H9 (cell line): Measurements from ENCODE around the gene NSUN3. TPM values are rescaled to one million over a fixed set of nuclear protein-coding genes. Genes with fewer than 3 reads are reported as not detected.

Experiments used
- DNase-seq: peaks from one replicate; pipeline ENCODE4 v3.0.0-alpha.2; 2017
- H2AFZ ChIP-seq: one replicate; pipeline ENCODE4 v1.6.1; 2013; ENCODE audit warnings: mild to moderate bottlenecking, low read length, control low read depth, moderate library complexity
- H2AK5ac ChIP-seq: 2 replicates; pipeline ENCODE4 v1.6.1; 2013; ENCODE audit warnings: low read length, control low read depth, mixed read lengths; ENCODE audit not compliant: insufficient read length
- H2BK120ac ChIP-seq: one replicate; pipeline ENCODE4 v1.6.1; 2013; ENCODE audit warnings: low read depth, mild to moderate bottlenecking, low read length, control low read depth, inconsistent platforms; ENCODE audit not compliant: poor library complexity, severe bottlenecking
- H2BK12ac ChIP-seq: 2 replicates; pipeline ENCODE4 v1.6.1; 2013; ENCODE audit warnings: low read length, control low read depth, mixed read lengths, low read depth; ENCODE audit not compliant: insufficient read length
- H2BK15ac ChIP-seq: 2 replicates; pipeline ENCODE4 v1.6.1; 2013; ENCODE audit warnings: low read depth, low read length, control low read depth
- H2BK20ac ChIP-seq: one replicate; pipeline ENCODE4 v1.6.1; 2013; ENCODE audit warnings: low read depth, mild to moderate bottlenecking, low read length, control low read depth, inconsistent platforms; ENCODE audit not compliant: poor library complexity, severe bottlenecking
- H2BK5ac ChIP-seq: 2 replicates; pipeline ENCODE4 v1.6.1; 2013; ENCODE audit warnings: low read length, control low read depth, mixed read lengths; ENCODE audit not compliant: insufficient read length
- H3K14ac ChIP-seq: 2 replicates; pipeline ENCODE4 v1.6.1; 2013; ENCODE audit warnings: low read length, control low read depth; ENCODE audit not compliant: insufficient read depth
- H3K18ac ChIP-seq: 2 replicates; pipeline ENCODE4 v1.6.1; 2013; ENCODE audit warnings: low read depth, mild to moderate bottlenecking, mixed read lengths, low read length, control low read depth; ENCODE audit not compliant: insufficient read length
- H3K23ac ChIP-seq: 2 replicates; pipeline ENCODE4 v1.6.1; 2013; ENCODE audit warnings: low read length, control low read depth, mixed read lengths, low read depth; ENCODE audit not compliant: insufficient read length
- H3K23me2 ChIP-seq: 2 replicates; pipeline ENCODE4 v1.6.1; 2013; ENCODE audit warnings: low read depth, mild to moderate bottlenecking, mixed read lengths, low read length, control low read depth; ENCODE audit not compliant: insufficient read length, poor library complexity, severe bottlenecking
- H3K27ac ChIP-seq: 2 replicates; pipeline ENCODE4 v1.5.1; 2013; ENCODE audit warnings: low read length, control low read depth, mixed read lengths, low read depth; ENCODE audit not compliant: insufficient read length
- H3K27me3 ChIP-seq: 2 replicates; pipeline ENCODE4 v1.6.1; 2013; ENCODE audit warnings: low read length, control low read depth, inconsistent platforms; ENCODE audit not compliant: insufficient read depth
- H3K4ac ChIP-seq: 2 replicates; pipeline ENCODE4 v1.6.1; 2013; ENCODE audit warnings: low read depth, mild to moderate bottlenecking, control low read depth, inconsistent platforms, low read length, moderate library complexity
- H3K4me1 ChIP-seq: 2 replicates; pipeline ENCODE4 v1.6.1; 2013; ENCODE audit warnings: low read length, control low read depth, inconsistent platforms; ENCODE audit not compliant: insufficient read depth
- H3K4me2 ChIP-seq: 2 replicates; pipeline ENCODE4 v1.6.1; 2013; ENCODE audit warnings: low read length, control low read depth, mixed read lengths; ENCODE audit not compliant: insufficient read length, insufficient read depth
- H3K56ac ChIP-seq: 2 replicates; pipeline ENCODE4 v1.6.1; 2013; ENCODE audit warnings: low read depth, mild to moderate bottlenecking, mixed read lengths, low read length, control low read depth; ENCODE audit not compliant: insufficient read length
- H3K79me1 ChIP-seq: 2 replicates; pipeline ENCODE4 v1.6.1; 2013; ENCODE audit warnings: low read depth, mild to moderate bottlenecking, moderate library complexity, low read length, control low read depth, inconsistent platforms; ENCODE audit not compliant: insufficient read depth, poor library complexity, severe bottlenecking
- H3K79me2 ChIP-seq: 2 replicates; pipeline ENCODE4 v1.6.1; 2013; ENCODE audit warnings: low read length, control low read depth, inconsistent platforms; ENCODE audit not compliant: insufficient read depth
- H3K9ac ChIP-seq: 2 replicates; pipeline ENCODE4 v1.6.1; 2013; ENCODE audit warnings: low read length, control low read depth, mixed read lengths; ENCODE audit not compliant: insufficient read length; ENCODE audit errors: extremely low read depth
- H3K9me3 ChIP-seq: one replicate; pipeline ENCODE4 v1.6.1; 2013; ENCODE audit warnings: low read depth, low read length, inconsistent platforms; ENCODE audit not compliant: control insufficient read depth
- H3T11ph ChIP-seq: one replicate; pipeline ENCODE4 v1.6.1; 2013; ENCODE audit warnings: mild to moderate bottlenecking, low read length, control low read depth, inconsistent platforms
- H4K20me1 ChIP-seq: one replicate; pipeline ENCODE4 v1.6.1; 2013; ENCODE audit not compliant: control insufficient read depth, insufficient read length, insufficient read depth
- H4K5ac ChIP-seq: 2 replicates; pipeline ENCODE4 v1.6.1; 2013; ENCODE audit warnings: low read depth, mild to moderate bottlenecking, mixed read lengths, low read length, control low read depth; ENCODE audit not compliant: insufficient read length
- H4K8ac ChIP-seq: replicated peaks from 2 replicates; pipeline ENCODE4 v1.6.1; 2013; ENCODE audit warnings: low read length, control low read depth, mixed read lengths, low read depth; ENCODE audit not compliant: insufficient read length
- H4K91ac ChIP-seq: 2 replicates; pipeline ENCODE4 v1.6.1; 2013; ENCODE audit warnings: low read depth, mild to moderate bottlenecking, moderate library complexity, mixed read lengths, low read length, control low read depth; ENCODE audit not compliant: insufficient read length
- H3K27ac Mint-ChIP-seq, 3 experiments: 2 replicates in 2 of 3; 3 replicates in 1 of 3; pipeline ENCODE4 v1.8.0; 2020 to 2021; ENCODE audit warnings: mixed read lengths in 3 of 3, mild to moderate bottlenecking in 1 of 3, moderate library complexity in 1 of 3
- H3K27me3 Mint-ChIP-seq: 2 replicates; pipeline ENCODE4 v1.8.0; 2021; ENCODE audit warnings: low read depth, mild to moderate bottlenecking, moderate library complexity, mixed read lengths
- H3K36me3 Mint-ChIP-seq, 3 experiments: 2 replicates in 2 of 3; 3 replicates in 1 of 3; pipeline ENCODE4 v1.8.0; 2020 to 2021; ENCODE audit warnings: low read depth in 3 of 3, mixed read lengths in 3 of 3; ENCODE audit not compliant: insufficient read depth in 1 of 3
- H3K4me1 Mint-ChIP-seq, 2 experiments: 2 replicates each; pipeline ENCODE4 v1.8.0; 2020; ENCODE audit warnings: mixed read lengths in 2 of 2
- H3K4me3 Mint-ChIP-seq, 2 experiments: 2 replicates in 1 of 2; 3 replicates in 1 of 2; pipeline ENCODE4 v1.8.0; 2020 to 2021; ENCODE audit warnings: mild to moderate bottlenecking in 2 of 2, mixed read lengths in 2 of 2, moderate library complexity in 1 of 2
- H3K9me3 Mint-ChIP-seq, 2 experiments: 2 replicates in 1 of 2; 3 replicates in 1 of 2; pipeline ENCODE4 v1.8.0; 2020; ENCODE audit warnings: mild to moderate bottlenecking in 2 of 2, mixed read lengths in 2 of 2, moderate library complexity in 1 of 2
- whole genome bisulfite sequencing: extraction: QIAGEN DNeasy Blood & Tissue Kit; methylation state at CpG from one replicate; pipeline ENCODE4 v1.1.7; 2013; ENCODE audit warnings: missing lambda C conversion rate, low lambda C conversion rate, mixed read lengths; ENCODE audit not compliant: insufficient read length; ENCODE audit errors: extremely low coverage; 5-methylcytosine and 5-hydroxymethylcytosine counted together
- total RNA-seq: library from RNA; stranded (reverse); gene quantifications from 2 replicates; pipeline ENCODE4 v1.2.1, GENCODE V29; 2021
- TF ChIP-seq, protein P1 (sequence below): fragments of 200-600 bp; sonication (generic); conservative IDR thresholded peaks from 3 replicates; pipeline ENCODE4 v1.8.0; 2021; ENCODE audit warnings: antibody characterized with exemption, mild to moderate bottlenecking

Gene NSUN3
- total RNA-seq, 1 experiment from 2014 or later = 7.4 TPM

DNA sequence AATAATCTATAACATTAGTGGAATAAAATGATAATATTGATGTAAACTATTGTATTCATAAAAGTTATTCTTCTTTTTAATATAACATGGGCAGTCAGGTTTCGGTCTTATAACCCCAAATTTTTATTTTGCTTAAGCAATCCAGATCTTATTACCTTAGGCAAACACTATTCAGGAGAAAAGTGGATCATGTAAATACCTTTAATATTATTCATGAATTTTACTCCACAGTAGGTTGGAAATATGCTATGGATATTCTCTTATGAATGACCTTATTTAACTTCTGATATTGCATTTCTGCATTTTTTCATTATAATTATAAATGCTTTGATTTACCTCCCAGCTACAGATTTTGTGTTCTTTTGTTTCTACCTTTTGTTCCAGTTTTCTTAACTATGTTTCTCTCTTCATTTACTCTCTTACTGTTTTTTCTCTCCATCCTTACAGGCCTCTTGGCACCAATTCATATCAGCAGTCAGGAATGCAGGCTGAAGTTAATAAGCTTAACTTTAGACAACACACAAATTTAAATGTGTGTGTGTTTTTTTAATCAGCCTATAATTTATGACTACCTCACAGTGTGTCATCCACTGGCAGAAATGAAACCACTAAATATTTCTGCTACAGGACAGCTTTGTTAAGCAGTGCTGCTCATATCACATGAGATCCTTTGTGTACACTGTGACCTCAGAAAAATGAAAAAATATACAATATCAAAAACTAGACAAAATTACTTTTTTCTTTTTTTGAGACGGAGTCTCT lies 111.0 kb downstream of the NSUN3 start:
- WGBS = no CpG with 5 or more reads among the region's 2 CpGs
- TF ChIP-seq, protein P1, sequence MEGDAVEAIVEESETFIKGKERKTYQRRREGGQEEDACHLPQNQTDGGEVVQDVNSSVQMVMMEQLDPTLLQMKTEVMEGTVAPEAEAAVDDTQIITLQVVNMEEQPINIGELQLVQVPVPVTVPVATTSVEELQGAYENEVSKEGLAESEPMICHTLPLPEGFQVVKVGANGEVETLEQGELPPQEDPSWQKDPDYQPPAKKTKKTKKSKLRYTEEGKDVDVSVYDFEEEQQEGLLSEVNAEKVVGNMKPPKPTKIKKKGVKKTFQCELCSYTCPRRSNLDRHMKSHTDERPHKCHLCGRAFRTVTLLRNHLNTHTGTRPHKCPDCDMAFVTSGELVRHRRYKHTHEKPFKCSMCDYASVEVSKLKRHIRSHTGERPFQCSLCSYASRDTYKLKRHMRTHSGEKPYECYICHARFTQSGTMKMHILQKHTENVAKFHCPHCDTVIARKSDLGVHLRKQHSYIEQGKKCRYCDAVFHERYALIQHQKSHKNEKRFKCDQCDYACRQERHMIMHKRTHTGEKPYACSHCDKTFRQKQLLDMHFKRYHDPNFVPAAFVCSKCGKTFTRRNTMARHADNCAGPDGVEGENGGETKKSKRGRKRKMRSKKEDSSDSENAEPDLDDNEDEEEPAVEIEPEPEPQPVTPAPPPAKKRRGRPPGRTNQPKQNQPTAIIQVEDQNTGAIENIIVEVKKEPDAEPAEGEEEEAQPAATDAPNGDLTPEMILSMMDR = no peak
- no peaks in the 10 kb centered on the region for H3K9me3 Mint-ChIP-seq
- Histone ChIP-seq H3K18ac (no peak overlapping the region), H3K23ac (no peak overlapping the region), H4K91ac (no peak overlapping the region), H2AFZ (no peak overlapping the region), H3K79me2 (no peaks in the 10 kb centered on the region), H3K4ac (no peak overlapping the region), H2BK15ac (no peak overlapping the region), H2BK5ac (no peak overlapping the region), H3K27me3 (no peaks in the 10 kb centered on the region), H3K79me1 (no peaks in the 10 kb centered on the region), H3K9me3 (no peaks in the 10 kb centered on the region), H3K23me2 (no peaks in the 10 kb centered on the region), H3K4me2 (no peak overlapping the region), H3K9ac (no peak overlapping the region), H3K4me1 (no peaks in the 10 kb centered on the region), H3K27ac (no peak overlapping the region), H2AK5ac (no peak overlapping the region), H3K56ac (no peak overlapping the region), H2BK20ac (no peak overlapping the region), H2BK120ac (no peak overlapping the region), H2BK12ac (no peak overlapping the region), H3T11ph (no peak overlapping the region), H4K20me1 (no peaks in the 10 kb centered on the region), H3K14ac (no peak overlapping the region), H4K8ac (no peak overlapping the region), H4K5ac (no peak overlapping the region)
- H3K4me1 Mint-ChIP-seq = peaks cover 3% of the 10 kb centered on the region in 2 experiments; a peak in 3 of 4 replicates
- no peaks in the 10 kb centered on the region for H3K27me3 Mint-ChIP-seq
- no peak overlapping the region for H3K27ac Mint-ChIP-seq
- no peak for DNase-seq
- no peaks in the 10 kb centered on the region for H3K36me3 Mint-ChIP-seq
- H3K4me3 Mint-ChIP-seq = no peak overlapping the region
